Kidney (tissue), 14 donors: ENCODE measurements around the gene TRRAP. TPM values are rescaled to one million over a fixed set of nuclear protein-coding genes. Genes with fewer than 3 reads are reported as not detected.

Experiments used
- DNase-seq, 5 donors: peaks; one replicate each; pipeline ENCODE4 v3.0.0-alpha.2; 2013 to 2020
- FAIRE-seq: peaks from 2 replicates; lab custom pipeline; 2012; peaks lifted over from hg19 to GRCh38; lab: Jason Lieb, UNC
- H3K27ac ChIP-seq, 2 donors: one replicate each; pipeline ENCODE4 v1.7.0; 2013; ENCODE audit warnings: low read depth in 2 of 2, low read length in 2 of 2, inconsistent platforms in 1 of 2
- H3K27me3 ChIP-seq: one replicate; pipeline ENCODE4 v1.7.1; 2013; ENCODE audit warnings: low read length, inconsistent platforms; ENCODE audit not compliant: control insufficient read depth, insufficient read depth
- H3K36me3 ChIP-seq, 3 donors: one replicate each; pipeline versions ENCODE4 v1.7.0 to v1.7.1; 2013; ENCODE audit warnings: low read length in 3 of 3, control low read depth in 1 of 3, inconsistent platforms in 1 of 3; ENCODE audit not compliant: insufficient read depth in 3 of 3, control insufficient read depth in 2 of 3
- H3K4me1 ChIP-seq, 3 donors: one replicate each; pipeline versions ENCODE4 v1.7.0 to v1.7.1; 2013; ENCODE audit warnings: low read length in 3 of 3, inconsistent platforms in 1 of 3, low read depth in 1 of 3; ENCODE audit not compliant: control insufficient read depth in 2 of 3, insufficient read depth in 2 of 3
- H3K4me3 ChIP-seq, 3 donors: one replicate each; pipeline versions ENCODE4 v1.7.0 to v1.8.1; 2013; ENCODE audit warnings: low read length in 3 of 3, control low read depth in 1 of 3, inconsistent platforms in 1 of 3
- H3K9ac ChIP-seq, 3 donors: one replicate each; pipeline versions ENCODE4 v1.7.0 to v1.7.1; 2013; ENCODE audit warnings: low read length in 3 of 3, control low read depth in 1 of 3, inconsistent platforms in 1 of 3
- H3K9me3 ChIP-seq, 3 donors: one replicate each; pipeline versions ENCODE4 v1.7.0 to v1.7.1; 2013; ENCODE audit warnings: low read length in 3 of 3, control low read depth in 1 of 3, inconsistent platforms in 1 of 3; ENCODE audit not compliant: control insufficient read depth in 2 of 3, insufficient read depth in 1 of 3
- intact Hi-C: fragments of 100-400 bp; cut with DNase I; formaldehyde crosslinking; loops from one replicate; pipeline ENCODE4 v1.11.1; 2022
- polyA plus RNA-seq: library from polyadenylated mRNA; stranded (reverse); fragments of 350-450 nt; fragmentation: Illumina TruSeq; extraction: RNeasy Lipid Tissue Mini Kit (QIAGEN cat#74804); gene quantifications from one replicate; pipeline ENCODE4 v1.2.3, GENCODE V29; 2014; ENCODE audit warnings: low read depth, low replicate concordance; ENCODE audit not compliant: insufficient read depth
- total RNA-seq: library from RNA; stranded (reverse); fragmentation: NEBNext Ultra II Directional; extraction: Animal tissue kit (Norgen Biotek cat#: 25700); gene quantifications from one replicate; pipeline ENCODE4 v1.2.1, GENCODE V29; 2021
- TF ChIP-seq, protein P1 (sequence below): IDR thresholded peaks from 3 replicates; pipeline ENCODE4 v1.5.1; 2012; ENCODE audit warnings: mild to moderate bottlenecking, moderate library complexity, borderline replicate concordance; ENCODE audit not compliant: insufficient read depth; ENCODE audit errors: extremely low read depth
- donor health status: control.
- donor health status: control.
- donor health status: control.
- donor health status: control.
- donor health status: control.
- donor health status: DM: yes; HTN: yes; CAD: no.
- donor health status: Normal renal cell carcinoma (clear cell type).

The TRRAP gene
- total and polyA plus RNA-seq, 2 donors from 2014 or later: 7.0 to 47.7 TPM

DNA sequence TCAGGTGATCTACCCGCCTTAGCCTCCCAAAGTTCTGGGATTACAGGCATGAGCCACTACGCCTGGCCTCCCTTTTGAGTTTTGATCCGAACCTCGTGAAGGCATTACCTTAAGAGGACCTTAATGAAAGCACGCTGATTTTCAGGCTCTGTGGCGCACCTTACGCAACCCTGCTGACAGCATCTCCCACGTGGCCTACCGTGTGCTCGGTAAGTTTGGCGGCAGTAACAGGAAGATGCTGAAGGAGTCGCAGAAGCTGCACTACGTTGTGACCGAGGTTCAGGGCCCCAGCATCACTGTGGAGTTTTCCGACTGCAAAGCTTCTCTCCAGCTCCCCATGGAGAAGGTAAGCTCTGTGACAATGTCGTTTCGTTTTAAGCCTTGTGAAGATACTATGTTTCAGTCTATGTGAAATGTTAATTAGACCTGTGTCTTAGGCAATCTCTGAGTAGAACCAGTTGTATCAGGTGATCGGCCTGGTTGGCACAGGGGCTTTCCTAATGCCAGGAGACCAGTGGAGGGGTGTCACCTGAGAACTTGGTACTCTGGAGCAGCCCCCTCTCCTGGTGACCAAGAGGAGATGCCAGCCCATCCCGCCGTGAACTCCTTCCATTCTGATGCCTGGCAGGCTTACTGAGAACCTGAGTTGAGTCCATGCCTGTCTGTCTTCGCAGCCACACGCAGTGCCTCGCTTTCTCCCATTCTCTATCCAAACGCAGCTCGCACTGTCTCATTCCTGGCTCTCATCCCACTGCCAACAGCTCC is 43.5 kb downstream of the TRRAP start:
- DNase-seq: no peak
- FAIRE-seq: no peak
- Histone ChIP-seq H3K27ac (no peak overlapping the region), H3K4me1 (no peaks in the 10 kb centered on the region), H3K9ac (no peak overlapping the region), H3K27me3 (no peaks in the 10 kb centered on the region), H3K4me3 (no peak overlapping the region), H3K36me3 (peaks cover 10 to 50% (median 50%) of the 10 kb centered on the region in 3 donors), H3K9me3 (no peaks in the 10 kb centered on the region)
- intact Hi-C loops: no loop called here
- TF ChIP-seq, protein P1, sequence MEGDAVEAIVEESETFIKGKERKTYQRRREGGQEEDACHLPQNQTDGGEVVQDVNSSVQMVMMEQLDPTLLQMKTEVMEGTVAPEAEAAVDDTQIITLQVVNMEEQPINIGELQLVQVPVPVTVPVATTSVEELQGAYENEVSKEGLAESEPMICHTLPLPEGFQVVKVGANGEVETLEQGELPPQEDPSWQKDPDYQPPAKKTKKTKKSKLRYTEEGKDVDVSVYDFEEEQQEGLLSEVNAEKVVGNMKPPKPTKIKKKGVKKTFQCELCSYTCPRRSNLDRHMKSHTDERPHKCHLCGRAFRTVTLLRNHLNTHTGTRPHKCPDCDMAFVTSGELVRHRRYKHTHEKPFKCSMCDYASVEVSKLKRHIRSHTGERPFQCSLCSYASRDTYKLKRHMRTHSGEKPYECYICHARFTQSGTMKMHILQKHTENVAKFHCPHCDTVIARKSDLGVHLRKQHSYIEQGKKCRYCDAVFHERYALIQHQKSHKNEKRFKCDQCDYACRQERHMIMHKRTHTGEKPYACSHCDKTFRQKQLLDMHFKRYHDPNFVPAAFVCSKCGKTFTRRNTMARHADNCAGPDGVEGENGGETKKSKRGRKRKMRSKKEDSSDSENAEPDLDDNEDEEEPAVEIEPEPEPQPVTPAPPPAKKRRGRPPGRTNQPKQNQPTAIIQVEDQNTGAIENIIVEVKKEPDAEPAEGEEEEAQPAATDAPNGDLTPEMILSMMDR: no peak

DNA sequence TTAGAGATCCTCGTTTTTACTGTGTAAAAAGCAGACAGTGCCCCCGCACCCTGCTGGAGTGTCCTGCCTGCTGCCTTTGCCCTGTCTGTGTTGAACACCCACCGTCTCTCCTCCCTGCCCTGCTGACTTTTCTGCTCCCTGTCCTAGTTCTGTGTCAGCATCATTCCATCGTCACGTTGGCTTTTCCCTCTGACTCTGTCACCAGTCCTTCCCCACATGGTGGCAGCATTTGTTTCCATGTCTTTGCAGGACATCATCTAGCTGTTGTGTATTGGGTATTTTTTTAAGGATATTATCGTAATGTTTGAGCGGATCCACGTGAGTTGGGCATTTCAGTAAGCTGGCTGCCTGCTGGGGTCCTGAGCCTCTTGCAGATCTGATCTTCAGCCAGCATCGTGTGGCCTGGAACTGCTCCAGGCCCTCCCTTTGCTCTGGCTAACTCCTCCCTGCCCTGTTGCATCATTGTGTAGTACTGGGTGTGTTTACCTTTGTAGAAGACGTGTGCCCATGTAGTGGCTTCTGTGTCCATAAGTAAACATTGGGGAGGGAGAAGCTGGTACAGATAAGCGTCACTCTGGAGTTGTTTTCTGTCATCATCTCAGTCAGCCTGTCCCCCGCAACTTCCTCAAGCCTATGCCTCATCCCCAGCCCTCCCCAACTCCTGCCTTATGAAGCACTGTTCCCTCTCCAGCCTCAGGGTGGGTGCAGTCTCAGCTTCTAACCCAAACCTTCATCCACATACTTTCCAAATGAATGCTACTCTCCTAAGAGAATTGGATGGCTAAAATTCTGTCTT is 44.3 kb downstream of the TRRAP start:
- H3K9me3 ChIP-seq: no peaks in the 10 kb centered on the region
- no peak overlapping the region for H3K4me3 ChIP-seq
- no peak overlapping the region for H3K9ac ChIP-seq
- no peaks in the 10 kb centered on the region for H3K27me3 ChIP-seq
- peaks cover 8 to 48% (median 47%) of the 10 kb centered on the region in 3 donors for H3K36me3 ChIP-seq
- TF ChIP-seq, protein P1: no peak
- H3K4me1 ChIP-seq: no peaks in the 10 kb centered on the region
- H3K27ac ChIP-seq: no peak overlapping the region
- DNase-seq: no peak
- intact Hi-C loops: no loop called here
- FAIRE-seq: no peak

DNA sequence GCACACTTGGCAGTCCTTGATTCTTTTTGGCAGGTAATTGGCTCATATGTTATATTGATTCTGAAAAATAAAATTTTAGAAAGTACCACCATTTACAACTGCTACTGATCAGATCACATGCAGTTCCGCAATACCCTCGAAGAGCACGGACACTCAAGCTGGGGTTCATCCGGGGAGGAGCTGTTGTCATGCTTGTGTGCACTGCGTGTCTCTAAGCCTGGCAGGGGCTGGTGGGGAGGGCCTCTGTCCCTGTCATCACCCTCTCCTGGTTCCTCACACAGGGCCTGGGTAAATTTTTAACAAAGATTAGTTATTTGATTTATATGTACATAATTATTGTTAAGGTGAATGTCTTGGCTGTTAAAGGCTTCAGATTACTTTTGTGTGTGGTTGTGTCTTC is 45.2 kb downstream of the TRRAP start:
- DNase-seq (no peak), FAIRE-seq (no peak)
- intact Hi-C loops: no loop called here
- H3K27me3 ChIP-seq: no peaks in the 10 kb centered on the region
- TF ChIP-seq, protein P1: no peak
- peaks cover 8 to 54% (median 49%) of the 10 kb centered on the region in 3 donors for H3K36me3 ChIP-seq
- no peak overlapping the region for H3K9ac ChIP-seq
- H3K27ac ChIP-seq: no peak overlapping the region
- H3K9me3 ChIP-seq: no peaks in the 10 kb centered on the region
- H3K4me1 ChIP-seq: no peaks in the 10 kb centered on the region
- no peak overlapping the region for H3K4me3 ChIP-seq
